ENCODE results near the gene TFDP2.

Gene TFDP2

GRCh38 chr3:142148792-142149672, at the start of gene TFDP2:
Gene TFDP2, minus strand, starts transcription at chr3:142149544. Its CDS starts 47,795 bp downstream, at chr3:142101749.
- H3K9ac ChIP-seq (ENCODE audit: low read length) = peak within 1 kb of the TSS; percentile 75
- H3K4me1 ChIP-seq (ENCODE audit: control insufficient read depth, insufficient read depth, low read length) = no peaks in the 10 kb centered on the region; the same call in 1 of the 2 replicates
- peak within 1 kb of the TSS; percentile 75 for H3K4me3 ChIP-seq (ENCODE audit: low read depth, low read length)
- peak within 1 kb of the TSS; percentile 68; the same call in 1 of the 2 replicates for H3K27ac ChIP-seq (ENCODE audit: low read depth, low read length)
- H3K36me3 ChIP-seq (ENCODE audit: control insufficient read depth, insufficient read depth, low read length) = no peaks in the 10 kb centered on the region
- H3K9me3 ChIP-seq (ENCODE audit: control insufficient read depth, insufficient read depth, low read depth, low read length) = no peaks in the 10 kb centered on the region
- H3K27me3 ChIP-seq (ENCODE audit: control insufficient read depth, insufficient read depth, low read length) = peaks cover 5% of the 10 kb centered on the region

DNA sequence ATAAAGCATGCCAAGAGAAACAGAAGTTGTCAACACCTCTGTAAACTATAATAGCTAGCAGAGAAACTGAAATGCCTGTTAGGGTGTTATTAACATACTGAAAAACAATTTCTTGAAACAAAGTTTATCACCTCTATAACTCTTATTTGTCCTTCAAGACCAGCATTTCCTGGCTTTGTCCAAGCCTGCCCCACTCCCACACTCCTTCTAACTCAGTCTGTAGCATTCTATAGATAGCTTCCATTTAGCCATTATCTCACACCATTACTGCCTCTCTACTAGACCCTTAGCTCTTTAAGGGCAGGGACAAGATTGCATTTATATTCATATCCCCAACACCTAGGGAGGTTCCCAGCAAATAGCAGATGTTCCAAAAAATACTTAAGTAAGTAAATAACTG, 39.5 kb upstream of the TFDP2 start:
- no peak overlapping the region for H3K9ac ChIP-seq (ENCODE audit: low read length)
- H3K36me3 ChIP-seq (ENCODE audit: control insufficient read depth, insufficient read depth, low read length) = peaks cover 10% of the 10 kb centered on the region; the same call in 1 of the 2 replicates
- no peak overlapping the region for H3K27ac ChIP-seq (ENCODE audit: low read depth, low read length)
- no peaks in the 10 kb centered on the region for H3K4me1 ChIP-seq (ENCODE audit: control insufficient read depth, insufficient read depth, low read length)
- H3K4me3 ChIP-seq (ENCODE audit: low read depth, low read length) = no peak overlapping the region
- no peaks in the 10 kb centered on the region for H3K27me3 ChIP-seq (ENCODE audit: control insufficient read depth, insufficient read depth, low read length)
- H3K9me3 ChIP-seq (ENCODE audit: control insufficient read depth, insufficient read depth, low read depth, low read length) = no peaks in the 10 kb centered on the region

DNA sequence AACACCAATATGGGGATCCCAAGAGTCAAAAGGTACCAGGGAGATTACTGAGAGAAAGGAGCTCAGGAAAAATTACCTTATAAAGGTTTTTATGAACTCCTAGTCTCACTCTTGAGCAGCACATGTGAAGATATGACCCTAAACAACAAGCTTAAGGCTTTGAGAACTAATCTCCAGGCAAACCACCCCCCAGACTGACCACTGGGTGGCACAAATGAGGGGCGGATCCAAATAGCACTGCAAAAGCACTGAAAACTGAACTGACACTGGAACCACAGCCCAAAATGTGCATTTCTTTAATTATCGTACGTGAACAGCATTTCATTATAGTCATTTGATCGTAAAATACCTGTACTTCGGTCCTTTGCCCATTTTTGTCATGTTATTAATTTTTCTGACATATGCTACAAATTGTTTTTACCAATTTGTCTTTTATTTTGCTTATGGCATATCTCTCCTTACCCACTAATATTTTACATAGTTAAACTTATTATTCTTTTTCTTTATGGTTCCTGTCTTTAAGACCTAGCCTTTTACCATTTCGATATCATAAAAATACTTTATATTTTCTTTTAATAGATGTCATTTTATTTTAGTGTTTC, 31.5 kb upstream of the TFDP2 start:
- H3K9me3 ChIP-seq (ENCODE audit: control insufficient read depth, insufficient read depth, low read depth, low read length) = no peaks in the 10 kb centered on the region
- H3K27me3 ChIP-seq (ENCODE audit: control insufficient read depth, insufficient read depth, low read length) = no peaks in the 10 kb centered on the region
- peaks cover 15% of the 10 kb centered on the region for H3K36me3 ChIP-seq (ENCODE audit: control insufficient read depth, insufficient read depth, low read length)
- no peak overlapping the region for H3K27ac ChIP-seq (ENCODE audit: low read depth, low read length)
- H3K4me1 ChIP-seq (ENCODE audit: control insufficient read depth, insufficient read depth, low read length) = no peaks in the 10 kb centered on the region
- no peak overlapping the region for H3K4me3 ChIP-seq (ENCODE audit: low read depth, low read length)
- H3K9ac ChIP-seq (ENCODE audit: low read length) = no peak overlapping the region

DNA sequence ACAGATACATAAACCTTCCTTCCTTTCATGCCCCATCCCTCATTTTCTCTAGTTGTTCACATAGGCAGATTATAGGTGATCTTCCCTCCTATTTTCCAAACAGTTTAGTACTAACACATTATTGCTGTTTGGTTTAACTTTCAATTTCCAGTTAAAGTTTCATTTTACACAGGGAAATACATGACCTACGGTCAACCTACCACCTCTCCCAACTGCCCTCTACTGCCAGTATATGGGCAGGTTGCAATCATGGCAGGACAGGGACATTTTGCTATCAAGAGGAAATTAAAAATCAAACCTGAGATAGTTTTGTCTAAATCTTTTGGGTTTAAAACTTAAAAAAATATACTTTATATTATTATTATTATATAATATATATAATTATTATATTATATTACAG, 26.1 kb upstream of the TFDP2 start:
- Histone ChIP-seq H3K4me3 (ENCODE audit: low read depth, low read length) (no peak overlapping the region), H3K9me3 (ENCODE audit: control insufficient read depth, insufficient read depth, low read depth, low read length) (no peaks in the 10 kb centered on the region), H3K9ac (ENCODE audit: low read length) (no peak overlapping the region), H3K27me3 (ENCODE audit: control insufficient read depth, insufficient read depth, low read length) (no peaks in the 10 kb centered on the region), H3K36me3 (ENCODE audit: control insufficient read depth, insufficient read depth, low read length) (peaks cover 16% of the 10 kb centered on the region), H3K4me1 (ENCODE audit: control insufficient read depth, insufficient read depth, low read length) (no peaks in the 10 kb centered on the region), H3K27ac (ENCODE audit: low read depth, low read length) (no peak overlapping the region)

- H3K4me3 ChIP-seq (ENCODE audit: low read depth, low read length) = no peak overlapping the region
- H3K9me3 ChIP-seq (ENCODE audit: control insufficient read depth, insufficient read depth, low read depth, low read length) = no peaks in the 10 kb centered on the region
- no peaks in the 10 kb centered on the region for H3K27me3 ChIP-seq (ENCODE audit: control insufficient read depth, insufficient read depth, low read length)
- H3K27ac ChIP-seq (ENCODE audit: low read depth, low read length) = no peak overlapping the region
- H3K36me3 ChIP-seq (ENCODE audit: control insufficient read depth, insufficient read depth, low read length) = peaks cover 18% of the 10 kb centered on the region
- no peak overlapping the region for H3K9ac ChIP-seq (ENCODE audit: low read length)
- H3K4me1 ChIP-seq (ENCODE audit: control insufficient read depth, insufficient read depth, low read length) = no peaks in the 10 kb centered on the region
Observed at GRCh38 chr3:142174559-142174958, 25.2 kb upstream of the TFDP2 start.

DNA sequence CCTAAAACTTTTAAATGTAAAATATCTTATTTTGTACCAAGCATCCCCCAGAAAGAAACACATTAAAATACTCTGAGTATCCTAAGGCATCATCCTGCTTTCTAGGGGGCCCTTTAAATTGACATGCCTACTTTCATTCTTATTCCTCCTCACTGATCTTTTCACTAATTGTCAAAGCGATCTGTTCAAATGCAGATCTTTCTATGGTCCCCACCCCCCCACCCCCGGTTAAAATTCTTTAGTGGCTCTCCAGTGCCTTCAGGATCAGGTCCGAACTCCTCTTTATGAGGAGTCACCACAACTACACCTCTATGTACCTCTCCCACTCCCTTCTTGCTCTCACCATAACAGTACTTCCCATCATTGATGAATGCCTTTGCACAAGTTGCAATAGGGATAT, 19.2 kb upstream of the TFDP2 start:
- Histone ChIP-seq H3K9ac (ENCODE audit: low read length) (no peak overlapping the region), H3K4me3 (ENCODE audit: low read depth, low read length) (no peak overlapping the region), H3K9me3 (ENCODE audit: control insufficient read depth, insufficient read depth, low read depth, low read length) (no peaks in the 10 kb centered on the region), H3K27ac (ENCODE audit: low read depth, low read length) (no peak overlapping the region), H3K36me3 (ENCODE audit: control insufficient read depth, insufficient read depth, low read length) (peaks cover 4% of the 10 kb centered on the region), H3K27me3 (ENCODE audit: control insufficient read depth, insufficient read depth, low read length) (no peaks in the 10 kb centered on the region), H3K4me1 (ENCODE audit: control insufficient read depth, insufficient read depth, low read length) (peaks cover 24% of the 10 kb centered on the region)

DNA sequence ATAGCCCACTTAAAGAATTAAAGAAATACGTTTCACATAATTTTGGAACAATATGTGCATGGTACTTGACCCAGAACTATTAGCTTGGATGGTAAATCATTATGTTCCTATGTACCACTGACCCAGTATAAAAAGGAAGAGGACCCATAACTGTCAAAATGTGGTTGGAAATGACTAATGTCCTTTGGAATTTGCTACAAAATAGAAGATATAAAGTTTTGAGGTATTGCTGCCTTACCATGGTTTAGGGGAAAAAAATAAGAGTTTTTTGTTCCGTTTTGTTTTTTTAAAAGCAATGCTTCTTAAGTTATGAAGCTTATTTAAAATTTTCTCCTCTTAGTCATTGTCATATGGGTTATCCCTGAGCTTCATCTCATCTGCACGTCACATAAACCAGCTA, 15.8 kb upstream of the TFDP2 start:
- Histone ChIP-seq H3K4me1 (ENCODE audit: control insufficient read depth, insufficient read depth, low read length) (peaks cover 24% of the 10 kb centered on the region), H3K36me3 (ENCODE audit: control insufficient read depth, insufficient read depth, low read length) (peaks cover 3% of the 10 kb centered on the region; the same call in 1 of the 2 replicates), H3K4me3 (ENCODE audit: low read depth, low read length) (no peak overlapping the region), H3K9ac (ENCODE audit: low read length) (no peak overlapping the region), H3K27me3 (ENCODE audit: control insufficient read depth, insufficient read depth, low read length) (no peaks in the 10 kb centered on the region), H3K9me3 (ENCODE audit: control insufficient read depth, insufficient read depth, low read depth, low read length) (no peaks in the 10 kb centered on the region), H3K27ac (ENCODE audit: low read depth, low read length) (no peak overlapping the region)

GRCh38 chr3:142159083-142159740, 9.9 kb upstream of the TFDP2 start:
- peaks cover 2% of the 10 kb centered on the region for H3K4me1 ChIP-seq (ENCODE audit: control insufficient read depth, insufficient read depth, low read length)
- H3K9me3 ChIP-seq (ENCODE audit: control insufficient read depth, insufficient read depth, low read depth, low read length) = no peaks in the 10 kb centered on the region
- H3K4me3 ChIP-seq (ENCODE audit: low read depth, low read length) = no peak overlapping the region
- no peaks in the 10 kb centered on the region for H3K36me3 ChIP-seq (ENCODE audit: control insufficient read depth, insufficient read depth, low read length)
- H3K27me3 ChIP-seq (ENCODE audit: control insufficient read depth, insufficient read depth, low read length) = no peaks in the 10 kb centered on the region
- no peak overlapping the region for H3K27ac ChIP-seq (ENCODE audit: low read depth, low read length)
- H3K9ac ChIP-seq (ENCODE audit: low read length) = no peak overlapping the region

GRCh38 chr3:142154186-142154585, 4.8 kb upstream of the TFDP2 start:
- Histone ChIP-seq H3K27ac (ENCODE audit: low read depth, low read length) (no peak overlapping the region), H3K4me1 (ENCODE audit: control insufficient read depth, insufficient read depth, low read length) (no peaks in the 10 kb centered on the region), H3K36me3 (ENCODE audit: control insufficient read depth, insufficient read depth, low read length) (no peaks in the 10 kb centered on the region), H3K9ac (ENCODE audit: low read length) (no peak overlapping the region), H3K27me3 (ENCODE audit: control insufficient read depth, insufficient read depth, low read length) (peaks cover 2% of the 10 kb centered on the region), H3K9me3 (ENCODE audit: control insufficient read depth, insufficient read depth, low read depth, low read length) (no peaks in the 10 kb centered on the region), H3K4me3 (ENCODE audit: low read depth, low read length) (no peak overlapping the region)

- Histone ChIP-seq H3K4me3 (ENCODE audit: low read depth, low read length) (no peak overlapping the region), H3K27ac (ENCODE audit: low read depth, low read length) (no peak overlapping the region), H3K9me3 (ENCODE audit: control insufficient read depth, insufficient read depth, low read depth, low read length) (no peaks in the 10 kb centered on the region), H3K4me1 (ENCODE audit: control insufficient read depth, insufficient read depth, low read length) (no peaks in the 10 kb centered on the region; the same call in 1 of the 2 replicates), H3K27me3 (ENCODE audit: control insufficient read depth, insufficient read depth, low read length) (peaks cover 4% of the 10 kb centered on the region), H3K9ac (ENCODE audit: low read length) (no peak overlapping the region), H3K36me3 (ENCODE audit: control insufficient read depth, insufficient read depth, low read length) (no peaks in the 10 kb centered on the region)
Observed at GRCh38 chr3:142152384-142152783, 3.0 kb upstream of the TFDP2 start.

DNA sequence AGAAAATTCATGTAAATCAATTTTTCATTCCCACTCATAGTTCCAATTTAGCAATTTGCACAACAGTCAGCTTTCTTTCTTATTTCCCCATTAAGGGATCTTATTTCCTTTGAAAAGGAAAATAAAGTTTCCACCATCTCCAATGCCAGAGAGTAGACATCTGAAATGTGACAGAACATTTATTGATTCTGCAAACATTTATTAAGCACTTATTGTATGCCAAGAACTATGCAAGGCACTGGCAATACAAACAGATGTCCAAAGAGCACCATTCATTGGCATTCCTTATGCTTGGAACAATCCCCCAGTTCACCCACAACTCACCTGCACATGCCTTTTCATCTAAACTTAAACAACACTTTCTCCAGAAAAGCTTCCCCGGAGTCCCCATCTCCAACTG, 2.5 kb upstream of the TFDP2 start:
- H3K27ac ChIP-seq (ENCODE audit: low read depth, low read length) = no peak overlapping the region
- H3K9ac ChIP-seq (ENCODE audit: low read length) = no peak overlapping the region
- H3K4me3 ChIP-seq (ENCODE audit: low read depth, low read length) = no peak overlapping the region
- H3K9me3 ChIP-seq (ENCODE audit: control insufficient read depth, insufficient read depth, low read depth, low read length) = no peaks in the 10 kb centered on the region
- no peaks in the 10 kb centered on the region for H3K36me3 ChIP-seq (ENCODE audit: control insufficient read depth, insufficient read depth, low read length)
- peaks cover 5% of the 10 kb centered on the region for H3K27me3 ChIP-seq (ENCODE audit: control insufficient read depth, insufficient read depth, low read length)
- H3K4me1 ChIP-seq (ENCODE audit: control insufficient read depth, insufficient read depth, low read length) = no peaks in the 10 kb centered on the region; the same call in 1 of the 2 replicates
